Adrenal gland (tissue), 12 donors: Measurements from ENCODE around the gene ARHGAP19. TPM values are rescaled to one million over a fixed set of nuclear protein-coding genes. Genes with fewer than 3 reads are reported as not detected.

Experiments used
- DNase-seq, 7 donors: peaks; one replicate each; pipeline ENCODE4 v3.0.0-alpha.2; 2019 to 2020
- H3K27ac ChIP-seq, 5 donors: fragments of 200-600 bp; sonication (generic) in 4 of 5; 1 replicate in 3 of 5; 2 replicates in 2 of 5; pipeline versions ENCODE4 v1.5.1 to v1.8.0; 2016 to 2020; ENCODE audit warnings: mild to moderate bottlenecking in 1 of 5
- H3K27me3 ChIP-seq: fragments of 200-600 bp; 2 replicates; pipeline ENCODE4 v1.8.0; 2021
- H3K36me3 ChIP-seq, 2 donors: fragments of 200-600 bp; replicated peaks in 1 of 2; 1 replicate in 1 of 2; 2 replicates in 1 of 2; pipeline versions ENCODE4 v1.5.1 to v1.8.0; 2018 to 2022
- H3K4me1 ChIP-seq, 2 donors: fragments of 200-600 bp; replicated peaks in 1 of 2; 1 replicate in 1 of 2; 2 replicates in 1 of 2; pipeline versions ENCODE4 v1.5.1 to v1.8.0; 2018 to 2021
- H3K4me3 ChIP-seq, 4 donors: fragments of 200-600 bp; sonication (generic) in 3 of 4; one replicate each; pipeline ENCODE4 v1.5.1; 2016 to 2018
- H3K9me3 ChIP-seq, 3 donors: fragments of 200-600 bp; sonication (generic) in 1 of 3; replicated peaks in 1 of 3; 1 replicate in 2 of 3; 2 replicates in 1 of 3; pipeline versions ENCODE4 v1.5.1 to v1.8.0; 2016 to 2021
- POLR2A ChIP-seq, 2 donors: fragments of 450-650 bp; IDR thresholded peaks; one replicate each; pipeline ENCODE4 v1.6.1; 2017; ENCODE audit warnings: antibody characterized with exemption in 2 of 2, mild to moderate bottlenecking in 2 of 2, moderate library complexity in 1 of 2
- WGBS, 4 donors: extraction: QIAGEN DNeasy Blood & Tissue Kit in 2 of 4; methylation state at CpG; one replicate each; pipeline versions ENCODE4 v1.1.5 to v1.1.7; 2013 to 2017; 5-methylcytosine and 5-hydroxymethylcytosine counted together
- intact Hi-C, 2 donors: fragments of 100-400 bp; cut with DNase I; formaldehyde crosslinking; loops; one replicate each; pipeline versions ENCODE4 v1.14.1 to v1.15.0; 2022 to 2023
- polyA plus RNA-seq, 3 donors: library from polyadenylated mRNA; stranded (reverse); fragments of 200-250 nt in 2 of 3; fragments of 350-450 nt in 1 of 3; fragmentation: Illumina TruSeq in 1 of 3; extraction: RNeasy Lipid Tissue Mini Kit (QIAGEN cat#74804) in 1 of 3; gene quantifications; one replicate each; pipeline ENCODE4 v1.2.3, GENCODE V29; 2013 to 2014
- total RNA-seq, 9 donors: library from RNA; depleted of rRNA in 4 of 9; stranded (reverse); fragments of >200 nt in 4 of 9; fragments of 120-200 nt in 1 of 9; fragmentation: NEBNext Ultra II Directional in 1 of 9; extraction: Animal tissue kit (Norgen Biotek cat#: 25700) in 1 of 9; gene quantifications; one replicate each; pipeline versions ENCODE4 v1.1.0 to v1.2.4, GENCODE V29; 2013 to 2023
- TF ChIP-seq, protein P1 (sequence below), 6 experiments: fragments of 450-650 bp in 4 of 6; fragments of 200-600 bp in 2 of 6; sonication (generic) in 1 of 6; IDR thresholded peaks; 1 replicate in 5 of 6; 2 replicates in 1 of 6; pipeline versions ENCODE4 v1.5.1 to v1.8.0; 2016 to 2021; ENCODE audit warnings: antibody characterized with exemption in 6 of 6, mild to moderate bottlenecking in 2 of 6, moderate library complexity in 1 of 6
- donor health status: healthy with polysubstance abuse.
- donor health status: Bipolar disorder and iron deficiency.
- donor health status: DM: yes; HTN: yes; CAD: no.
- donor health status: DM: no; HTN: no; CAD: no.
- donor health status: DM: no; HTN: no; CAD: no.
- donor health status: DM: yes; HTN: yes; CAD: no.

The ARHGAP19 gene
- total and polyA plus RNA-seq, 12 donors, result 1.7 to 15.0 (median 6.8) TPM

DNA sequence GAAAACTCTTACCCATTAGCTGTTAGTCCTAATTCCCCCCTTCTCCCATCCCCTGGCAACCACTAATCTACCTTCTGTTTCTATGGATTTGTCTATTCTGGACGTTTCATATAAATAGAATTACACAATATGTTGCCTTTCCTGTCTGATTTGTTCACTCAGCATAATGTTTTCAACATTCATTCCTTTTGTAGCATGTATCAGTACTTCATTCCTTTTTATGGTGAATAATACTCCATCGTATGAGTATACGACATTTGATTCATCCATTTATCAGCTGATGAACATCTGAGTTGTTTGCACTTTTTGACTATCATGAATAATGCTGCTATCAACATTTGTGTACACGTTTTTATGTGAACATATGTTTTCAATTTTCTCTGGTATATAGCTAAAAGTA lies 22.2 kb upstream of the ARHGAP19 start:
- intact Hi-C loops, result no loop called here
- no peak overlapping the region for H3K27ac ChIP-seq
- no peaks in the 10 kb centered on the region for H3K27me3 ChIP-seq
- WGBS, 4 donors, result 49 to 59% (median 56%) methylated on average over 4 of the region's 4 CpGs
- no peaks in the 10 kb centered on the region for H3K9me3 ChIP-seq
- TF ChIP-seq, protein P1, sequence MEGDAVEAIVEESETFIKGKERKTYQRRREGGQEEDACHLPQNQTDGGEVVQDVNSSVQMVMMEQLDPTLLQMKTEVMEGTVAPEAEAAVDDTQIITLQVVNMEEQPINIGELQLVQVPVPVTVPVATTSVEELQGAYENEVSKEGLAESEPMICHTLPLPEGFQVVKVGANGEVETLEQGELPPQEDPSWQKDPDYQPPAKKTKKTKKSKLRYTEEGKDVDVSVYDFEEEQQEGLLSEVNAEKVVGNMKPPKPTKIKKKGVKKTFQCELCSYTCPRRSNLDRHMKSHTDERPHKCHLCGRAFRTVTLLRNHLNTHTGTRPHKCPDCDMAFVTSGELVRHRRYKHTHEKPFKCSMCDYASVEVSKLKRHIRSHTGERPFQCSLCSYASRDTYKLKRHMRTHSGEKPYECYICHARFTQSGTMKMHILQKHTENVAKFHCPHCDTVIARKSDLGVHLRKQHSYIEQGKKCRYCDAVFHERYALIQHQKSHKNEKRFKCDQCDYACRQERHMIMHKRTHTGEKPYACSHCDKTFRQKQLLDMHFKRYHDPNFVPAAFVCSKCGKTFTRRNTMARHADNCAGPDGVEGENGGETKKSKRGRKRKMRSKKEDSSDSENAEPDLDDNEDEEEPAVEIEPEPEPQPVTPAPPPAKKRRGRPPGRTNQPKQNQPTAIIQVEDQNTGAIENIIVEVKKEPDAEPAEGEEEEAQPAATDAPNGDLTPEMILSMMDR (IDR thresholded peaks at IDR 0.05), result no peak
- no peaks in the 10 kb centered on the region for H3K36me3 ChIP-seq
- H3K4me3 ChIP-seq, result no peak overlapping the region
- DNase-seq, result no peak
- peaks cover 0 to 4% of the 10 kb centered on the region in 2 donors for H3K4me1 ChIP-seq

DNA sequence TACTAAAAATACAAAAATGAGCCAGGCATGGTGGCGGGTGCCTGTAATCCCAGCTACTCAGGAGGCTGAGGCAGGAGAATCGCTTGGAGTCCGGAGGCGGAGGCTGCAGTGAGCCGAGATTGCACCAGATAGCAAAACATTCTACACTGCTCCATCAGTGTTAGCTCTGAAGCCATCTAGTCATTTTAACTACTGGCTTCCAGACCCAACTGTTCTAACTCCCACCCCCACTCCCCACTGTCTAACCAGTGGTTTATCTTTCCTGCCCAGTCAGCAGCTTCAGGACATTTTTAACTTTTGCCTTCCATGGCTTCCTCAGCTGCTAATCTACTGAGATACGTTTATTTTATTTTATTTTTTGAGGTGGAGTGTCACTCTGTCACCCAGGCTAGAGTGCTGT lies 20.5 kb upstream of the ARHGAP19 start:
- Histone ChIP-seq H3K4me1 (no peaks in the 10 kb centered on the region), H3K36me3 (no peaks in the 10 kb centered on the region), H3K9me3 (no peaks in the 10 kb centered on the region), H3K4me3 (no peak overlapping the region), H3K27me3 (no peaks in the 10 kb centered on the region), H3K27ac (no peak overlapping the region)
- intact Hi-C loops, result no loop called here
- no peak for DNase-seq
- no peak for TF ChIP-seq POLR2A (IDR thresholded peaks at IDR 0.05)
- TF ChIP-seq, protein P1 (IDR thresholded peaks at IDR 0.05), result no peak
- WGBS, 4 donors, result 74 to 89% (median 86%) methylated on average over 6 of the region's 6 CpGs

DNA sequence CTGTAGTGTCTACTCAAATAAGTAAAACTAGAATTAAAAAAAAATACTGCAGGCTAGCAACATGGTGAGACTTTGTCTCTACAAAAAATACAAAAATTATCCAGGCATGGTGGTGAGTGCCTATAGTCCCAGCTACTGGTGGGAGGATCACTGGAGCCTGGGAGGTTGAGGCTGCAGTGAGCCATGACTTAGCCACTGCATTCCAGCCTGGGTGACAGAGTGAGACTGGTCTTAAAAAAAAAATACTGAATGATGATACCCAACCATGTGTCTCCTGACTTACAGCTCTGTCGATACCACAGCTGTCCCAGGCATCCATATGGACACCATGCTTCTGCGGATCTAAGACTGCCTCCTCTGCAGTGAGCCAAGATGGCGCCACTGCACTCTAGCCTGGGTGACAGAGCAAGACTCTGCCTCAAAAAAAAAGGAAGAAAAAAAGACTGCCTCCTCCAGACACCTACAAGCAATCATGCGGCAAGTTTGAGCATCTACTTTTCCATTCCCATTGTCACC lies 18.7 kb upstream of the ARHGAP19 start:
- Histone ChIP-seq H3K27ac (no peak overlapping the region), H3K4me1 (no peaks in the 10 kb centered on the region), H3K4me3 (no peak overlapping the region), H3K27me3 (no peaks in the 10 kb centered on the region), H3K36me3 (no peaks in the 10 kb centered on the region), H3K9me3 (no peaks in the 10 kb centered on the region)
- 91 to 95% (median 94%) methylated on average over 3 to 4 of the region's 4 CpGs for WGBS, 4 donors
- intact Hi-C loops, result no loop called here
- TF ChIP-seq, protein P1 (IDR thresholded peaks at IDR 0.05), result no peak
- TF ChIP-seq POLR2A (IDR thresholded peaks at IDR 0.05), result no peak
- DNase-seq, result no peak

DNA sequence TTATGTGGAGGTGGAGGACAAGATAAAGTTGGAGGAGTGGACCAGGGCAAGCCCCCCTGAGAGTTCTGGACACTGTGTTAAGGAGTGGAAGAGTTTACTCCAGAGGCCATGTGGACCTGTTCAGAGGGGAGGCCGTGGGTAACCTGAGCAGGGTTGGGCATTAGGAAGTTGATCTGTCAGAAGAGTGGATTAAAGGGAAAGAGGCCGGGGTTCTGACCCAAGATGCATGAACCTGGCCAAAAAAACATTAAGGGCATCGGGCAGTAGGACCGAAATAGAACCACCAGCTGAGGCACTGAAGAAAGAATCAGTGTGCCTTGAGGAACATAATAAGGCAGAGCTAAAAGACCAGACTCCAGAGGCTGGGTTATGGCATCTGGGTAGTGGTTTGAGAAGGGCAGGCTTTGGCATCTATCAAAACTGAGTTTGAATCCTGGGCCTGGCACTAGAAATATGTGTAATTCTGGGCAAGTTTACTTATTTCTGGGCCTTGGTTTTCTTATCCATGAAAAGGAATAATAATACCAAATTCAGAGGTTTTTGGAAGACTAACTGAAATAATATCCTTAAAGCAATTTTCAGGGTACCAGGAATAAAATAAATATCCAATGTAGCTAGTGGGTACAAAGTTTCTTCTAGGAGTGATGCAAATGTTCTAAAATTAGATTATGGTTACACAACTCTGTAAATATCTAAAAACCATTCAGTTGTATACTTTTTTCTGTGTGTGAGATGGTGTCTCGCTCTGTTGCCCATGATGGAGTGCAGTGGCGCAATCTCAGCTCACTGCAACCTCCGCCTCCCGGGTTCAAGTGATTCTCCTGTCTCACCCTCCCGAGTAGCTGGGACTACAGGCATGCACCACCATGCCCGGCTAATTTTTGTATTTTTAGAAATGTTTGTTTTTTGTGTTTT lies 15.7 kb upstream of the ARHGAP19 start:
- intact Hi-C loops, result no loop called here
- DNase-seq, result no peak
- Histone ChIP-seq H3K4me1 (no peaks in the 10 kb centered on the region), H3K9me3 (no peaks in the 10 kb centered on the region), H3K36me3 (no peaks in the 10 kb centered on the region), H3K27ac (no peak overlapping the region), H3K27me3 (no peaks in the 10 kb centered on the region), H3K4me3 (no peak overlapping the region)
- WGBS, 4 donors, result 76 to 83% (median 77%) methylated on average over 10 of the region's 10 CpGs
- no peak for TF ChIP-seq POLR2A (IDR thresholded peaks at IDR 0.05)
